ENCODE data around the gene TRIM32.

The TRIM32 gene

DNA sequence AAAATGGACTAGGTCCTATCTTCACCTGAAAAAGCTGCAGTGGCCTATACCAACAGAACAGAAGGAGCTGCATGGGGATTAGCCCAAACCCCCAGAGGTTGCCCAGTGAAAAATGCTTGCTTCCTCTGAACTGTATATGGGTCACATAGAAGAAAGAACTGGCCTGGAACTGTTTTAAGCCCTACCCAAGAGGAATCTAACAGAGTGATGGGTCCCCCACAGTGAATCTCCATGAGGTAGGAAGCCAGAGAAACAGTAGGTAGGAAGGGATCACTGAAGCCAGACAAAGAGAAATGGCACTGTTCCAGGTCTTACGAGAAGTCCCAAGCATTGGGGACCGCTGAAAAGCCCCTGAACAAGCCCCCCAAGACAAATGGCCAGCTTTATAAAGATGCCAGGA lies 28.8 kb upstream of the TRIM32 start:
- in situ Hi-C loops (cut with HindIII; ENCODE audit: low sequenced_read_pairs) = no loop called here
- TF ChIP-seq, protein P1, sequence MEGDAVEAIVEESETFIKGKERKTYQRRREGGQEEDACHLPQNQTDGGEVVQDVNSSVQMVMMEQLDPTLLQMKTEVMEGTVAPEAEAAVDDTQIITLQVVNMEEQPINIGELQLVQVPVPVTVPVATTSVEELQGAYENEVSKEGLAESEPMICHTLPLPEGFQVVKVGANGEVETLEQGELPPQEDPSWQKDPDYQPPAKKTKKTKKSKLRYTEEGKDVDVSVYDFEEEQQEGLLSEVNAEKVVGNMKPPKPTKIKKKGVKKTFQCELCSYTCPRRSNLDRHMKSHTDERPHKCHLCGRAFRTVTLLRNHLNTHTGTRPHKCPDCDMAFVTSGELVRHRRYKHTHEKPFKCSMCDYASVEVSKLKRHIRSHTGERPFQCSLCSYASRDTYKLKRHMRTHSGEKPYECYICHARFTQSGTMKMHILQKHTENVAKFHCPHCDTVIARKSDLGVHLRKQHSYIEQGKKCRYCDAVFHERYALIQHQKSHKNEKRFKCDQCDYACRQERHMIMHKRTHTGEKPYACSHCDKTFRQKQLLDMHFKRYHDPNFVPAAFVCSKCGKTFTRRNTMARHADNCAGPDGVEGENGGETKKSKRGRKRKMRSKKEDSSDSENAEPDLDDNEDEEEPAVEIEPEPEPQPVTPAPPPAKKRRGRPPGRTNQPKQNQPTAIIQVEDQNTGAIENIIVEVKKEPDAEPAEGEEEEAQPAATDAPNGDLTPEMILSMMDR (IDR thresholded peaks at IDR 0.05; ENCODE audit: low read depth, low read length) = no peak

DNA sequence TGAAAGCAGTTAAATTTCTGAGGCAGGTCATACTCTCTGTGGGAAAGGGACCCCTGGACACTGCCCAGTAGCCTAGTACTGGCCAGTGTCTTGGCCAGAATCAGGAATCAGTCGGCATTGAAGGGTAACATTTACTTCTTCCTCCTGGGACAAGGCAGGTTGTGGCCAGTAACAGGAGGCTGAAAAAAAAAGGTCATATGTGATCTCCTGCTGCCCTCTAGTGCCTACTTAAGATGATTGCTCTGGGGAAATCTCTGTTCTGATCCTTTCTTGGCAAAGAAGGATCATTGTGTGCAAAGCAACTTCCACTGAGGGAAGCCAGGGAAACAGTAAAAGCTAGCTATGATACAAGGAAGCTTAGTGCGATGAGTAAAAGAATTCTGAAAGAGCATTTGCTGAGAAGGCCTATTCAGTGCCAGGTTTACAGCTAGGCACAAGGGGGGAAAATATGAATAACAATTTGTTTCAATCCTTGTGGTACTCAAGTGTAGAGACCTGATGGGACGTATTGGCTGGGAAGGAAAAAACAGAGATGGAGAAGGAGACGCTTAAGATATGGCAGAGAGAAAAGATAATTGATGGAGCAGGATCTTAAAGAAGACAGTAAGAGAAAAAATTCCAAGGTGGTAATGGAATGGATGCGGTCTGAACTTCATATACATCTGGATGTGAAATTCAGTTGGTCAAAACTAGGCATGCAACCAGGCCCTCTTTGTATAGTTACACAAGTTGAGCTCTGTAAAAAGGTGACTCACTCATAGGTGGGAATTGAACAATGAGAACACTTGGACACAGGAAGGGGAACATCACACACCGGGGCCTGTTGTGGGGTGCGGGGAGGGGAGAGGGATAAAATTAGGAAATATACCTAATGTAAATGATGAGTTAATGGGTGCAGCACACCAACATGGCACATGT lies 25.8 kb upstream of the TRIM32 start:
- TF ChIP-seq, protein P1 (IDR thresholded peaks at IDR 0.05; ENCODE audit: low read depth, low read length) = peak; percentile 67
- DNase-seq (ENCODE audit: low read depth, low spot score) = peak; percentile 75
- in situ Hi-C loops (cut with HindIII; ENCODE audit: low sequenced_read_pairs) = no loop called here
- H3K4me3 ChIP-seq (ENCODE audit: low read depth, low read length) = no peak overlapping the region

More for the DNA sequence above, 28.8 kb upstream of the TRIM32 start:
- no peak overlapping the region for H3K4me3 ChIP-seq (ENCODE audit: low read depth, low read length)
- no peak for DNase-seq (ENCODE audit: low read depth, low spot score)

DNA sequence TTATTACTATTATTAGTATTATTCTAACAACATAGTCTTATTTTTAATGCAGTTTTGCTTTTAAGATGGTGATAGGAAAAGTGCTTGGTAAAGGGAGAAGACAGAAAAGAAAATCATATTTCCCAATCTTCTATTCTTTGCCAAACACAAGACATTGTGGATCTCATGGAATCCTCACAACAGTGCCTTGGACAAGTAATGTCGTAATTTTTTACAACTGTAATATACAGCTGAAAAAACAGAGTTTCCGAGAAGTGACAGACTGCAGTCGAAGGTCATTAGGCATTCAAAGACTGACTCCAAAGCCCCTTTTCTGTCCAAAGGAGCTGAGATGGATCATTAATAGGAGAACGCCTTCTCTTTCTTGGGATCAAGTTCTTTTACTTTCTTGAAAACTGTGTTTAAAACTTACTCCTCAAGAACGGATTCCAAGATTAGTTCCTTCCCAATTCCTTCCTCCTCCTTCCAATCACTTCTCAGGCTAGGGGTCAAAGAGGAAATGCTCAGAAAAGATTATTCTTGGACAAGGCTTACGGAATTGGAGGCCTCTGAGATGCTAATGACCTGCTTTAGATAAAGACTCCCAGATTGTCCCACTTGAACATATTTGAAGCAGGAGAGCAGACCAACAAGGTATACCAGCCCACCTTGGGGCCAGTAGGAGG lies 24.3 kb upstream of the TRIM32 start:
- in situ Hi-C loops (cut with HindIII; ENCODE audit: low sequenced_read_pairs) = no loop called here
- TF ChIP-seq, protein P1 (IDR thresholded peaks at IDR 0.05; ENCODE audit: low read depth, low read length) = no peak
- no peak for DNase-seq (ENCODE audit: low read depth, low spot score)

DNA sequence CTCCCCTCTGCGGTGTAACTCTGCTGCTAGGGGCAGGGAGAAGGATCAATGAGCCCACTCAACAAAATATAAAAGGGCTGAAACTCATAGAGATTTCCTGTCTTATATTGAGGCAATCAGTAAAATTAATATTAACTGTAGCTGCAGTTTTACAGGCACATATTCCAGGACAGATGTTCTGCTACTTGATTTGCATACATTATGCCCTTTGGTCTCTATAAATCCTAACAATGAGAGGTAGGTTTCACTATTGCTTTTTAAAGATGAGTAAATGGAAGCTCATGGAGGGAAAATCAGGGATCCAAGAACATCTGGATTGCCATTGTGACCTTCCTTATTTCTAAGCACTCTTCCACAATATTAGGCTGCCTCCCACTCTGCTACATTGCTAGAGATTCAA lies 23.5 kb upstream of the TRIM32 start:
- TF ChIP-seq, protein P1 (IDR thresholded peaks at IDR 0.05; ENCODE audit: low read depth, low read length) = no peak
- in situ Hi-C loops (cut with HindIII; ENCODE audit: low sequenced_read_pairs) = no loop called here
- no peak overlapping the region for H3K4me3 ChIP-seq (ENCODE audit: low read depth, low read length)
- no peak for DNase-seq (ENCODE audit: low read depth, low spot score)

More for the DNA sequence above, 24.3 kb upstream of the TRIM32 start:
- H3K4me3 ChIP-seq (ENCODE audit: low read depth, low read length) = no peak overlapping the region

DNA sequence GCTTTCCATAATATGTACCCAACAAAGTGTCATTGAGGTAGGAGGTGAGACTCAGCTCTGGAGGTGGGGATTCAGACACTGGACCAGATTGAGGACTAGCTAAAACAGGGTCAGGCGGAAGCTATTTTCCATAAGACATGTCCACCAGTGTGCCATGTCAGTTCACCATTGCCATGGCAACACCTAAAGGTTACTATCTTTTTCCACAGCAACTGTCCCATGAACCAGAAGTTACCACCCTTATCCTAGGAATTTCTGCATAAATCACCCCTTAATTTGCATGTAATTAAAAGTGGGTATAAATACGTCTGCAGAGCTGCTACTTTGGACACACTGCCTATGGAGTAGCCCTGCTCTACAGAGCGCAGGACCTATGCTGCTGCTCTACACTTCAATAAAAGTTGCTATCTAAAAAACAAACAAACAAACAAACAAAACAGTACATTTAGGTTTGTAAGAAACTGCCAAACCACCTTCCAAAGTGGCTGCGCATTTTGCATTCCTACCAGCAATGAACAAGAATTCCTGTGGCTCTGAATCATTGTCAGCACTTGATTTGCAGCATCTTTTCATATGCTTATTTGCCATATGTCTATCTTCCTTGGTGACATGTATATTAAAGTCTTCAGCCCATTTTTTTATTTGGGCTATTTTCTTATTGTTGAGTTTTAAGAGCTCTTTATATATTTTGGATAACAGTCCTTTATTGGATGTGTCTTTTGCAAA lies 18.0 kb upstream of the TRIM32 start:
- in situ Hi-C loops (cut with HindIII; ENCODE audit: low sequenced_read_pairs) = no loop called here
- no peak overlapping the region for H3K4me3 ChIP-seq (ENCODE audit: low read depth, low read length)
- TF ChIP-seq, protein P1 (IDR thresholded peaks at IDR 0.05; ENCODE audit: low read depth, low read length) = no peak
- DNase-seq (ENCODE audit: low read depth, low spot score) = no peak

DNA sequence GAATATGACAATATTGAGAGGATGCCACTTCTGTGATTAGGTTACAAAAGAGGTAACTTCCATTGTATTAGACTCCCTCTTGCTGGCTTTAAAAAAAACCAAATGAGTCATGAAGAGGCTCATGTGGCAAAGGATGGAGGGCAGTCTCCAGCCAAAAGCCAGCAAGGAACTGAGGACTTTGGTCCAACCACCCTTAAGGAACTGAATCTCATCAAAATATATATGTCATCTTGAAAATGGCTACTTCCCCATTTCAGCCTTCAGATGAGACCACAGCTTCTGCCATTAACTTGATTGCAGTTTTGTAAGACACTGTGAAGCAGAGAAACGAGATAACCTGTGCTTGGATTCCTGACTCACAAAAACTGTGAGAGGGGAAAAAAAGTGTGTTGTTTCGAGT lies 15.5 kb upstream of the TRIM32 start:
- TF ChIP-seq, protein P1 (IDR thresholded peaks at IDR 0.05; ENCODE audit: low read depth, low read length) = no peak
- no peak overlapping the region for H3K4me3 ChIP-seq (ENCODE audit: low read depth, low read length)
- in situ Hi-C loops (cut with HindIII; ENCODE audit: low sequenced_read_pairs) = no loop called here
- no peak for DNase-seq (ENCODE audit: low read depth, low spot score)
